ENCODE data around the gene PSMA7.
A peak's percentile ranks its signal among the peaks of the same experiment; 100 is the strongest.

The PSMA7 gene

DNA sequence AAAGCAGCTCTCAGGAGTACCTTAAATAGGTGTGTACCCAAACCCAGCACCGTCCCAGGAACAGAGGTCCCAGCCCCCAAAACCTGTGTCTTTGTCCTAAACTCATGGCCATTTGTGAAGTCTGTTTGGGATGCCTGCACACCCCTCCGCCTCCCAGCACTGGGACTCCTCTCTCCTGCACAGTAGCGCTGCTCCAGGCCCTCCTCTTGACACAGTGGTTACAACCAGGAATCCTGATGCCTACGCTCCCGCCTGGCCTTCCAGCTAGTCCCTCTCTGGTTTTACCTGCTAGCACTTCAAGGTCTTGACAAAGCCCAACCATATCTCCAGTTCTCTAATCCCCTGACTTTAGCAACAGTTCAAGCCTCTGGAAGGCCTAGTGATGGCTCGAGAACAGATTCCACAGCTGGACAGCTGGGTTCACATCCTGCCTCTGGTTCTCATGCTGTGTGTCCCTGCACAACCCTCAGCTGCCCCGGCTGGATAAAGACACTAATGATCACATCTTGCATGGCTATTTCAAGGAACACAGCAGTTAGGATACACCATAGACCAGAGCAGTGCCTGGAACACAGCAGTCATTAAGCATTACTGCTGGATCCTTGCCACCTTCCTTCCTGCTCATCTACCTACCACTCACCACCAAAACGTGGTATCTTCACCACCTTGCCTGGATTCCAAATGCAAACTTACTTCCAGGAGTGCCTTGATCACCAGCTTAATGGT lies 5.6 kb downstream of the PSMA7 start:
- H3K27me3 ChIP-seq (ENCODE audit: control insufficient read depth in 1 of 2, insufficient read depth in 2 of 2, low read length in 2 of 2) = no peaks in the 10 kb centered on the region
- H3K36me3 ChIP-seq (ENCODE audit: control insufficient read depth in 1 of 2, insufficient read depth in 2 of 2, low read length in 2 of 2) = peaks cover 51 to 75% of the 10 kb centered on the region in 2 donors
- no peak overlapping the region for H3K27ac ChIP-seq (ENCODE audit: low read depth, low read length)
- no peak overlapping the region for H3K4me3 ChIP-seq (ENCODE audit: low read depth in 1 of 2, low read length in 2 of 2)
- no peaks in the 10 kb centered on the region for H3K9me3 ChIP-seq (ENCODE audit: control insufficient read depth in 1 of 2, low read length in 2 of 2)
- H3K4me1 ChIP-seq (ENCODE audit: control insufficient read depth in 1 of 2, insufficient read depth in 2 of 2, low read length in 2 of 2) = peaks cover 18 to 25% of the 10 kb centered on the region in 2 donors
- no peak overlapping the region for H3K9ac ChIP-seq (ENCODE audit: low read depth in 1 of 2, low read length in 2 of 2)

DNA sequence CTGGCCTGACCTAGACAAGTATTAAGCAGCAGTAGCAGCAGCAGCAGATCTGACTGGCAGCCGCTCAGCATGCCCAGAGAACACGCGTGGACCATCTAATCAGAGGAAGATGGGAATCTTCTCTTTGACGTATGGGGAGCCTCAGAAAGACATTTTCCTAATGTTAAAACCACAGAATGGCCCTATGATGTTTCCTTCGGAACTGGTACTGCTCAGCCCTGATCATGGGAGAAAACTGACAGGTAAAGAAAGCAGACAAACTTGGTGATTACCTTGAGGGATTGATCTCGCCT lies 6.2 kb downstream of the PSMA7 start:
- Histone ChIP-seq H3K9ac (ENCODE audit: low read depth in 1 of 2, low read length in 2 of 2) (no peak overlapping the region), H3K4me3 (ENCODE audit: low read depth in 1 of 2, low read length in 2 of 2) (no peak overlapping the region), H3K36me3 (ENCODE audit: control insufficient read depth in 1 of 2, insufficient read depth in 2 of 2, low read length in 2 of 2) (peaks cover 52 to 81% of the 10 kb centered on the region in 2 donors), H3K27ac (ENCODE audit: low read depth, low read length) (no peak overlapping the region), H3K9me3 (ENCODE audit: control insufficient read depth in 1 of 2, low read length in 2 of 2) (no peaks in the 10 kb centered on the region), H3K4me1 (ENCODE audit: control insufficient read depth in 1 of 2, insufficient read depth in 2 of 2, low read length in 2 of 2) (peaks cover 18 to 26% of the 10 kb centered on the region in 2 donors), H3K27me3 (ENCODE audit: control insufficient read depth in 1 of 2, insufficient read depth in 2 of 2, low read length in 2 of 2) (no peaks in the 10 kb centered on the region)

DNA sequence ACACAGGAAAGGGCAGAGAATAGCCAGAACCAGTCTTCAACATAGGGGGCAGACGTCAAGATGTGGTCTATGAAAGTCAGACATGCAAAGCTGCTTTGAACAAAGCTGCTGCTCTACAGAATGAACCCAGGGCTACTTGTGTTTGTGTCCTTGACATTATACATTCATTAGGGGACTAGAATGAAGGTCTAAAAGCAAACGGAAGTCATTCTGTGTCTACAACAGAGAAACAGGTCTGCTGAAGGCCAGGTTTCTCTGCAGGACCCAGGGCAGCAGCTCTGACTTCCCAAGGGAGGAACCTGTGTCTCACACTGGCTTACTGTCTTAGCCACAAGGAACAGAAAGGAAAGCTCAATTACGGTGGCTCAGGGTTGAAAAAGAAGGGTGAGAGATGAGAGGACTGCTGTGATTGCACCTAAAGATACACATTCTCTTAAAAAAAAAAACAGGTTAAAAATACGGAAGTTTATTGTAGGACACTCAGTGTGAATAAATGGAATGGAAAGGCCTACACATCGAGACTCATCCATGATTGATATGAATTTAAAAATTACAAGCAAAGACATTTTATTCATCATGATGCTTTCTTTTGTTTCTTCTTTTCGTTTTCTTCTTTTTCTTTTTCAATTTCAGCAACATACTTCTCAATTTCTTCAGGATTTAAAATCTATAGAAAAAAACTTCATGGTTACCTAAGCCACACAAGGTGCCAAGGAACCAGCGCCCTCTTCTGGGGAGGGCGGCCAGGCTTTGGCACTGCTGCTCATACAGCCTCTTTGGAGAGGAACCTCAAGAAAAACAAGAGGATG lies 6.7 kb downstream of the PSMA7 start:
- no peaks in the 10 kb centered on the region for H3K9me3 ChIP-seq (ENCODE audit: control insufficient read depth in 1 of 2, low read length in 2 of 2)
- H3K27me3 ChIP-seq (ENCODE audit: control insufficient read depth in 1 of 2, insufficient read depth in 2 of 2, low read length in 2 of 2) = no peaks in the 10 kb centered on the region
- H3K9ac ChIP-seq (ENCODE audit: low read depth in 1 of 2, low read length in 2 of 2) = no peak overlapping the region
- H3K36me3 ChIP-seq (ENCODE audit: control insufficient read depth in 1 of 2, insufficient read depth in 2 of 2, low read length in 2 of 2) = peaks cover 58 to 87% of the 10 kb centered on the region in 2 donors
- peaks cover 13 to 21% of the 10 kb centered on the region in 2 donors for H3K4me1 ChIP-seq (ENCODE audit: control insufficient read depth in 1 of 2, insufficient read depth in 2 of 2, low read length in 2 of 2)
- H3K4me3 ChIP-seq (ENCODE audit: low read depth in 1 of 2, low read length in 2 of 2) = no peak overlapping the region
- no peak overlapping the region for H3K27ac ChIP-seq (ENCODE audit: low read depth, low read length)

DNA sequence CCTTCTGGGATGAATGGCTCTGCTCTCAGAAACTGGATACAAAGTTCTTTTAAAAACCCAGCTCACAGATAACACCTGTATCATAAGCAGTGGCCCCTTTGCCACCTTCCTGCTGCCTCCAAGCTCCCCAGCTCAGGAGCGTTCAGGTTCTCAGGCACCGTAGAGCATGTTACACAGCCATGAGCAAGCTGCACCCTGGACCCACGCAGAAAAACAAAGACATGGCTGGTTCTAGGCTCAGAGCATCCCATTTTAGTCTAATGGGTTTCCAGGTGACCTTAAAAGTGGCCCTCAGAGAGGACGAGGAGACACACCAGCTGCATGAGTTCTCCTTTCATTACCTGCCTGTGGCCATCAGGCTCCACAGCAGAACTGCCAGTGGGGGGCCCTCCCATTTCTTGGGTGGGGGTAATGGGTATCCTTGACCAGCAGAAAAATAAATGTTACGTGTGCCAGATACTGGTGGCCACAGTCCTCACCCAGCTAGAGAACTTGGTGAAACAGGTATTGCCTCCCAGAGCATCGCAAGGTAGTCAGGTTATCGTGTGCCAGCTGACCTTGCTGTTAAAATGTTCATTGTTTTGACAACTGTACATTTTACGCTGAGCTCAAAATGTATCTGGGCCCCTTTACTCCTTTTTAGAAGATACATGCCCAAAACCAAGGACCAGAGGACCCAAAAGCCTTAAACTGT lies 7.5 kb downstream of the PSMA7 start:
- no peaks in the 10 kb centered on the region for H3K27me3 ChIP-seq (ENCODE audit: control insufficient read depth in 1 of 2, insufficient read depth in 2 of 2, low read length in 2 of 2)
- H3K9me3 ChIP-seq (ENCODE audit: control insufficient read depth in 1 of 2, low read length in 2 of 2) = no peaks in the 10 kb centered on the region
- peaks cover 6 to 13% of the 10 kb centered on the region in 2 donors for H3K4me1 ChIP-seq (ENCODE audit: control insufficient read depth in 1 of 2, insufficient read depth in 2 of 2, low read length in 2 of 2)
- no peak overlapping the region for H3K27ac ChIP-seq (ENCODE audit: low read depth, low read length)
- H3K9ac ChIP-seq (ENCODE audit: low read depth in 1 of 2, low read length in 2 of 2) = no peak overlapping the region
- no peak overlapping the region for H3K4me3 ChIP-seq (ENCODE audit: low read depth in 1 of 2, low read length in 2 of 2)
- H3K36me3 ChIP-seq (ENCODE audit: control insufficient read depth in 1 of 2, insufficient read depth in 2 of 2, low read length in 2 of 2) = peaks cover 62 to 93% of the 10 kb centered on the region in 2 donors

DNA sequence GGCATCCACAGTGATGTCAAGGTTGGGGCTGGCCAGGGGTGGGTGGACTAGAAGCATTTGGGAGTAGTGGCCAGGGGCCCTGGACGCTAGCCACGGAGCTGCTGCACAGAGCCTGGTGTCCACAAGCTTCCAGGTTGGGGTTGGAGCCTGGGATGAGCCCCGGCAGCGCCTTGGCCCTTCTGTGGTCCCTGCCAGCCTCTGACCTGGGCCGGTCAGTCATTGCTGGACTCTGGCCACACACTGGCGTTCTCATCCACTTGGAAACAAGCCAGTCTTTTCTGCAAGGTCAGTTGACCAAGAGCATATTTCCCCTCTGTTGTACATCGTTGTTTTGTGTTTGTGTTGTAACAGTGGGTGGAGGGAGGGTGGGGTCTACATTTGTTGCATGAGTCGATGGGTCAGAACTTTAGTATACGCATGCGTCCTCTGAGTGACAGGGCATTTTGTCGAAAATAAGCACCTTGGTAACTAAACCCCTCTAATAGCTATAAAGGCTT lies 8.4 kb downstream of the PSMA7 start:
- H3K9me3 ChIP-seq (ENCODE audit: control insufficient read depth in 1 of 2, low read length in 2 of 2) = no peaks in the 10 kb centered on the region
- peaks cover 4 to 8% of the 10 kb centered on the region in 2 donors for H3K4me1 ChIP-seq (ENCODE audit: control insufficient read depth in 1 of 2, insufficient read depth in 2 of 2, low read length in 2 of 2)
- H3K4me3 ChIP-seq (ENCODE audit: low read depth in 1 of 2, low read length in 2 of 2) = no peak overlapping the region
- no peaks in the 10 kb centered on the region for H3K27me3 ChIP-seq (ENCODE audit: control insufficient read depth in 1 of 2, insufficient read depth in 2 of 2, low read length in 2 of 2)
- peaks cover 57 to 93% of the 10 kb centered on the region in 2 donors for H3K36me3 ChIP-seq (ENCODE audit: control insufficient read depth in 1 of 2, insufficient read depth in 2 of 2, low read length in 2 of 2)
- H3K9ac ChIP-seq (ENCODE audit: low read depth in 1 of 2, low read length in 2 of 2) = peak overlapping the region in 1 of 2 donors; percentile 7
- H3K27ac ChIP-seq (ENCODE audit: low read depth, low read length) = no peak overlapping the region

DNA sequence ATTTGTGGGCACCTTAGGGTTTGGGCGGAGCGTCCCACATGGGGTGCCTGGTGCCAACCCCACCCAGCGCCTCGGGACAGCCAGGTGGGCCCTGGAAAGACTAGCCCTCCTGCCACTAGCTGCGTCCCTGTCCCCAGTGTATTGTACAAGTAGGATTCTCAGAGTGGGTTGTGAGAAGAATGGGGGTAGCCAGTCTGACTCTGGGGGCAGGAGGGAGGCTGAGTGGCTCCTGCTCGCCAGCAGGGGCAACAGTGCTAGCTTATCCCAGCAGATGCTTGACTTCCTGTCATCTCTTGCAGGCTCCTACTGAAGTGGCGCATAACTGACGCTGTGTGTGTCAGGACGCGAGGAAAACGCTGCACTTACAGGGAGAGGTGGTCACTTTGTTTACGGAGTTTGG lies 9.3 kb downstream of the PSMA7 start:
- Histone ChIP-seq H3K9ac (ENCODE audit: low read depth in 1 of 2, low read length in 2 of 2) (no peak overlapping the region), H3K9me3 (ENCODE audit: control insufficient read depth in 1 of 2, low read length in 2 of 2) (no peaks in the 10 kb centered on the region), H3K27ac (ENCODE audit: low read depth, low read length) (no peak overlapping the region), H3K27me3 (ENCODE audit: control insufficient read depth in 1 of 2, insufficient read depth in 2 of 2, low read length in 2 of 2) (no peaks in the 10 kb centered on the region), H3K4me1 (ENCODE audit: control insufficient read depth in 1 of 2, insufficient read depth in 2 of 2, low read length in 2 of 2) (peaks cover 4 to 8% of the 10 kb centered on the region in 2 donors), H3K36me3 (ENCODE audit: control insufficient read depth in 1 of 2, insufficient read depth in 2 of 2, low read length in 2 of 2) (peaks cover 52 to 92% of the 10 kb centered on the region in 2 donors), H3K4me3 (ENCODE audit: low read depth in 1 of 2, low read length in 2 of 2) (no peak overlapping the region)

DNA sequence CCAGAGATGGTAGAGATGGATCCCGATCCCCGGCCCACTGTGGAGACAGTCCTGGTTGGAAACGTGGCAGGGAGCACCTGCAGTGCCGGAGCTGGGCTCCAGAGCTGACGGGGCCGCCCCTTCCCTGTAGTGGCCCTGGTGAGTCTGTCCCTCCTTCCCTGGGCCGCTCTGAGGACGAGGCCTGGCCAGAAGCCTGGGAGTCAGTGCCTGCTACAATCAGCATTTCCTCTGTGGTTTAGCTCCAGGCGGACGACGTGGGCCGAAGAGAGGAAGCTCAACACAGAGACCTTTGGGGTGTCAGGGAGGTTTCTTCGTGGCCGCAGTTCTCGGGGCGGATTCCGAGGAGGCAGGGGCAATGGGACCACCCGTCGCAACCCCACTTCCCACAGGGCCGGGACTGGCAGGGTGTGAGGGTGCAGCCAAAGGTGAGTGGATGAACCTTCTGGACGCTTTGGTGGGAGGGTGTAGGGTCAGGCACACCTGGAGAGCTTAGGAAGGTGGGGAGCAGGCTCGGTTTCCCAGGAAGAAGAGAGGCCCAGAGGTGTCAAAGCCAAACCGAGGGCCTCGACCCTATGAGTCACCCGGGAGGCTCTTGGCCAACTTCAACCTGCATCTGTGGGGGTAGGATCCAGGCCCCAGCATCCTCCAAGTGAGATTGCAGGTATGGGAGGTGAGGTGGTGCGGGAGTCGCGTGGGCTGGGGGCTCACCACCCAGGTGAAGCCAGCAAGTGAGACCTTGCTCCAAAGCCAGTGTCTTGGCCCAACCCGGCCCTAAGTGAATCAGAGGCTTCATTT lies 9.9 kb downstream of the PSMA7 start:
- Histone ChIP-seq H3K36me3 (ENCODE audit: control insufficient read depth in 1 of 2, insufficient read depth in 2 of 2, low read length in 2 of 2) (peaks cover 51 to 92% of the 10 kb centered on the region in 2 donors), H3K4me1 (ENCODE audit: control insufficient read depth in 1 of 2, insufficient read depth in 2 of 2, low read length in 2 of 2) (peaks cover 4 to 8% of the 10 kb centered on the region in 2 donors), H3K27ac (ENCODE audit: low read depth, low read length) (no peak overlapping the region), H3K9me3 (ENCODE audit: control insufficient read depth in 1 of 2, low read length in 2 of 2) (no peaks in the 10 kb centered on the region), H3K27me3 (ENCODE audit: control insufficient read depth in 1 of 2, insufficient read depth in 2 of 2, low read length in 2 of 2) (no peaks in the 10 kb centered on the region), H3K9ac (ENCODE audit: low read depth in 1 of 2, low read length in 2 of 2) (no peak overlapping the region), H3K4me3 (ENCODE audit: low read depth in 1 of 2, low read length in 2 of 2) (no peak overlapping the region)

DNA sequence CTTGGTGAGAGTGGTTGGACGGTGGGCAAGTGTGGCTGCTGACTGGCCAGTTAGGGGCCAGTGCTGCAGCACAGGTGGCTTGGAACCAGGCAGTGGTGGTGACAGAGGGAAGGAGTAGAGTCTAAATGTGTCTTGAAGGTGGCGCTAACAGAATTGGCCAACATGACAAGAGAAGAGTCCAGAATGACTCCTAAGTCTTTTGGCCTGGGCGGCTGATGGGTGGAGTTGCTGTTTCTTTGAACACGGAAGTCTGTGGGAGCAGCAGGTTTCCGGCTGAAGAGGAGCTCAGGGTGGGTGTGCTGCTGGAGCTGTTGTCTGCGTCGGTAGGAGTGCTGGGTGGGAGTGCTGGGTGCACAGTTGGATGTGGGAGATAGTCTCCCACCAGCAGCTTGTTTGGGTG lies 10.8 kb downstream of the PSMA7 start:
- H3K27ac ChIP-seq (ENCODE audit: low read depth, low read length) = no peak overlapping the region
- peak overlapping the region in 1 of 2 donors; percentile 19 for H3K9ac ChIP-seq (ENCODE audit: low read depth in 1 of 2, low read length in 2 of 2)
- peaks cover 51 to 92% of the 10 kb centered on the region in 2 donors for H3K36me3 ChIP-seq (ENCODE audit: control insufficient read depth in 1 of 2, insufficient read depth in 2 of 2, low read length in 2 of 2)
- H3K4me3 ChIP-seq (ENCODE audit: low read depth in 1 of 2, low read length in 2 of 2) = no peak overlapping the region
- H3K9me3 ChIP-seq (ENCODE audit: control insufficient read depth in 1 of 2, low read length in 2 of 2) = no peaks in the 10 kb centered on the region
- H3K4me1 ChIP-seq (ENCODE audit: control insufficient read depth in 1 of 2, insufficient read depth in 2 of 2, low read length in 2 of 2) = peaks cover 4% of the 10 kb centered on the region in 2 donors
- H3K27me3 ChIP-seq (ENCODE audit: control insufficient read depth in 1 of 2, insufficient read depth in 2 of 2, low read length in 2 of 2) = no peaks in the 10 kb centered on the region

DNA sequence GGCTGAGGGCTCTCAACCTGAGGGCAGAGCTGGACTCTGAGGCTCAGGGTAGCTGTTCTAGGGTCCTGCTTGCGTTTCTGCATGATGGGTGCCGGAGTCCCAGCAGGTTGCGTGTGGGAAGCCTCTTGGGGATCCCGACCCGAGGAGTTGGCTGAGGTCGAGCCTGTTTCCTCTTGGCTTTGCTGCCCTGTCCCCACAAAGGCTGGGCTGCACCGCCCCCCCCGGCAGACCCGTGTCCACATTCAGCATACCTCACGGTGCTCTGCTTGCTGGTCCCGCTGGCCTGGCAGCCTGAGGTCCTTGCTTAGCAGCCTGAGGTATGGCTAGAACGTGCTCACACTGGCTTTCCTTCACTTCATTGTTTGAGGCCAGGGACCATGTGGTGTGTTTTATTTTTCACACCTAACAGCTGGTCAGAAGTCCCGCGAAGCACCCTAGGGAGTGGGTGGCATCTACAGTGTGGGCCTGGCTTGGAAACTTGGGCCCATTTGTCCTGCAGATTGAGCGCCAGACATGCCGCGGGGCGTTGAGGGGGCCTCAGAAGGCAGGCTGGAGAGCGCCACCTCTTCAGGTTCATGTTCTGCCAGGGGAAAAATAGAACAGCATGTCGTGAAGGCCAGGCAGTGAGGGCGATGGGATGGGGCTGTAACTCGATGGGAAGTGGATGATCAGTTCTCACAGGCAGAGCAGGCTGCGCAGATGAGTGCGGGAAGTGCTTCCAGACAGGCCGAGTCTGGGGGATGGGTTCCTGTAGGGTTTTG lies 11.5 kb downstream of the PSMA7 start:
- Histone ChIP-seq H3K27me3 (ENCODE audit: control insufficient read depth in 1 of 2, insufficient read depth in 2 of 2, low read length in 2 of 2) (no peaks in the 10 kb centered on the region), H3K9me3 (ENCODE audit: control insufficient read depth in 1 of 2, low read length in 2 of 2) (no peaks in the 10 kb centered on the region), H3K4me3 (ENCODE audit: low read depth in 1 of 2, low read length in 2 of 2) (no peak overlapping the region), H3K36me3 (ENCODE audit: control insufficient read depth in 1 of 2, insufficient read depth in 2 of 2, low read length in 2 of 2) (peaks cover 52 to 93% of the 10 kb centered on the region in 2 donors), H3K27ac (ENCODE audit: low read depth, low read length) (no peak overlapping the region), H3K9ac (ENCODE audit: low read depth in 1 of 2, low read length in 2 of 2) (no peak overlapping the region), H3K4me1 (ENCODE audit: control insufficient read depth in 1 of 2, insufficient read depth in 2 of 2, low read length in 2 of 2) (peaks cover 4% of the 10 kb centered on the region in 2 donors)
